DOHH2 (cell line): Measurements from ENCODE around the gene ACAD11.

Source experiments
- CTCF ChIP-seq: fragments of 200-600 bp; sonication (generic); IDR thresholded peaks from one replicate; pipeline ENCODE4 v1.5.1; 2014; ENCODE audit warnings: antibody characterized with exemption, mild to moderate bottlenecking, low read depth, low read length; ENCODE audit not compliant: poor library complexity, severe bottlenecking
- EZH2phosphoT487 ChIP-seq: fragments of 200-600 bp; sonication (generic); IDR thresholded peaks from 2 replicates; pipeline ENCODE4 v1.6.1; 2017; ENCODE audit warnings: borderline replicate concordance, mild to moderate bottlenecking, antibody characterized with exemption, low read length, moderate library complexity, mixed read lengths

- TF ChIP-seq CTCF (no peak), EZH2phosphoT487 (no peak)
Observed at GRCh38 chr3:132522353-132522752, 137.3 kb downstream of the ACAD11 start.
